ENCODE results near the gene SLC9A8. TPM values are rescaled to one million over a fixed set of nuclear protein-coding genes. Genes with fewer than 3 reads are reported as not detected.

Gene SLC9A8
- total and polyA plus RNA-seq, 2 of the 8 experiments (the other 6 are each of a cell fraction or from before 2014, with no cell fraction given), result 3.2 to 6.2 TPM

GRCh38 chr20:49785149-49785851 lies 27.3 kb upstream of the SLC9A8 start (continued):
- TF ChIP-seq, protein P1, sequence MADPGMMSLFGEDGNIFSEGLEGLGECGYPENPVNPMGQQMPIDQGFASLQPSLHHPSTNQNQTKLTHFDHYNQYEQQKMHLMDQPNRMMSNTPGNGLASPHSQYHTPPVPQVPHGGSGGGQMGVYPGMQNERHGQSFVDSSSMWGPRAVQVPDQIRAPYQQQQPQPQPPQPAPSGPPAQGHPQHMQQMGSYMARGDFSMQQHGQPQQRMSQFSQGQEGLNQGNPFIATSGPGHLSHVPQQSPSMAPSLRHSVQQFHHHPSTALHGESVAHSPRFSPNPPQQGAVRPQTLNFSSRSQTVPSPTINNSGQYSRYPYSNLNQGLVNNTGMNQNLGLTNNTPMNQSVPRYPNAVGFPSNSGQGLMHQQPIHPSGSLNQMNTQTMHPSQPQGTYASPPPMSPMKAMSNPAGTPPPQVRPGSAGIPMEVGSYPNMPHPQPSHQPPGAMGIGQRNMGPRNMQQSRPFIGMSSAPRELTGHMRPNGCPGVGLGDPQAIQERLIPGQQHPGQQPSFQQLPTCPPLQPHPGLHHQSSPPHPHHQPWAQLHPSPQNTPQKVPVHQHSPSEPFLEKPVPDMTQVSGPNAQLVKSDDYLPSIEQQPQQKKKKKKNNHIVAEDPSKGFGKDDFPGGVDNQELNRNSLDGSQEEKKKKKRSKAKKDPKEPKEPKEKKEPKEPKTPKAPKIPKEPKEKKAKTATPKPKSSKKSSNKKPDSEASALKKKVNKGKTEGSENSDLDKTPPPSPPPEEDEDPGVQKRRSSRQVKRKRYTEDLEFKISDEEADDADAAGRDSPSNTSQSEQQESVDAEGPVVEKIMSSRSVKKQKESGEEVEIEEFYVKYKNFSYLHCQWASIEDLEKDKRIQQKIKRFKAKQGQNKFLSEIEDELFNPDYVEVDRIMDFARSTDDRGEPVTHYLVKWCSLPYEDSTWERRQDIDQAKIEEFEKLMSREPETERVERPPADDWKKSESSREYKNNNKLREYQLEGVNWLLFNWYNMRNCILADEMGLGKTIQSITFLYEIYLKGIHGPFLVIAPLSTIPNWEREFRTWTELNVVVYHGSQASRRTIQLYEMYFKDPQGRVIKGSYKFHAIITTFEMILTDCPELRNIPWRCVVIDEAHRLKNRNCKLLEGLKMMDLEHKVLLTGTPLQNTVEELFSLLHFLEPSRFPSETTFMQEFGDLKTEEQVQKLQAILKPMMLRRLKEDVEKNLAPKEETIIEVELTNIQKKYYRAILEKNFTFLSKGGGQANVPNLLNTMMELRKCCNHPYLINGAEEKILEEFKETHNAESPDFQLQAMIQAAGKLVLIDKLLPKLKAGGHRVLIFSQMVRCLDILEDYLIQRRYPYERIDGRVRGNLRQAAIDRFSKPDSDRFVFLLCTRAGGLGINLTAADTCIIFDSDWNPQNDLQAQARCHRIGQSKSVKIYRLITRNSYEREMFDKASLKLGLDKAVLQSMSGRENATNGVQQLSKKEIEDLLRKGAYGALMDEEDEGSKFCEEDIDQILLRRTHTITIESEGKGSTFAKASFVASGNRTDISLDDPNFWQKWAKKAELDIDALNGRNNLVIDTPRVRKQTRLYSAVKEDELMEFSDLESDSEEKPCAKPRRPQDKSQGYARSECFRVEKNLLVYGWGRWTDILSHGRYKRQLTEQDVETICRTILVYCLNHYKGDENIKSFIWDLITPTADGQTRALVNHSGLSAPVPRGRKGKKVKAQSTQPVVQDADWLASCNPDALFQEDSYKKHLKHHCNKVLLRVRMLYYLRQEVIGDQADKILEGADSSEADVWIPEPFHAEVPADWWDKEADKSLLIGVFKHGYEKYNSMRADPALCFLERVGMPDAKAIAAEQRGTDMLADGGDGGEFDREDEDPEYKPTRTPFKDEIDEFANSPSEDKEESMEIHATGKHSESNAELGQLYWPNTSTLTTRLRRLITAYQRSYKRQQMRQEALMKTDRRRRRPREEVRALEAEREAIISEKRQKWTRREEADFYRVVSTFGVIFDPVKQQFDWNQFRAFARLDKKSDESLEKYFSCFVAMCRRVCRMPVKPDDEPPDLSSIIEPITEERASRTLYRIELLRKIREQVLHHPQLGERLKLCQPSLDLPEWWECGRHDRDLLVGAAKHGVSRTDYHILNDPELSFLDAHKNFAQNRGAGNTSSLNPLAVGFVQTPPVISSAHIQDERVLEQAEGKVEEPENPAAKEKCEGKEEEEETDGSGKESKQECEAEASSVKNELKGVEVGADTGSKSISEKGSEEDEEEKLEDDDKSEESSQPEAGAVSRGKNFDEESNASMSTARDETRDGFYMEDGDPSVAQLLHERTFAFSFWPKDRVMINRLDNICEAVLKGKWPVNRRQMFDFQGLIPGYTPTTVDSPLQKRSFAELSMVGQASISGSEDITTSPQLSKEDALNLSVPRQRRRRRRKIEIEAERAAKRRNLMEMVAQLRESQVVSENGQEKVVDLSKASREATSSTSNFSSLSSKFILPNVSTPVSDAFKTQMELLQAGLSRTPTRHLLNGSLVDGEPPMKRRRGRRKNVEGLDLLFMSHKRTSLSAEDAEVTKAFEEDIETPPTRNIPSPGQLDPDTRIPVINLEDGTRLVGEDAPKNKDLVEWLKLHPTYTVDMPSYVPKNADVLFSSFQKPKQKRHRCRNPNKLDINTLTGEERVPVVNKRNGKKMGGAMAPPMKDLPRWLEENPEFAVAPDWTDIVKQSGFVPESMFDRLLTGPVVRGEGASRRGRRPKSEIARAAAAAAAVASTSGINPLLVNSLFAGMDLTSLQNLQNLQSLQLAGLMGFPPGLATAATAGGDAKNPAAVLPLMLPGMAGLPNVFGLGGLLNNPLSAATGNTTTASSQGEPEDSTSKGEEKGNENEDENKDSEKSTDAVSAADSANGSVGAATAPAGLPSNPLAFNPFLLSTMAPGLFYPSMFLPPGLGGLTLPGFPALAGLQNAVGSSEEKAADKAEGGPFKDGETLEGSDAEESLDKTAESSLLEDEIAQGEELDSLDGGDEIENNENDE (IDR thresholded peaks at IDR 0.05; ENCODE audit: insufficient replicate concordance, low read length), result no peak
- no peak for TF ChIP-seq SP2 (IDR thresholded peaks at IDR 0.05; ENCODE audit: low read length)
- TF ChIP-seq RNF2 (IDR thresholded peaks at IDR 0.05; ENCODE audit: borderline replicate concordance, low read depth, low read length, missing control alignments, poor library complexity, severe bottlenecking), result no peak
- no peak for TF ChIP-seq CTCF (IDR thresholded peaks at IDR 0.05; ENCODE audit: control extremely low read depth in 1 of 3, insufficient read depth in 1 of 3, low read depth in 1 of 3, low read length in 3 of 3)
- TF ChIP-seq EGR1 (IDR thresholded peaks at IDR 0.05; ENCODE audit: borderline replicate concordance, low read depth, low read length), result no peak
- no peak for TF ChIP-seq BACH1 (IDR thresholded peaks at IDR 0.05; ENCODE audit: low read length)
- no peak for TF ChIP-seq PHF8 (conservative IDR thresholded peaks at IDR 0.05; ENCODE audit: low read depth, low read length)
- TF ChIP-seq CREB1 (IDR thresholded peaks at IDR 0.05), result no peak

Data from H1 (cell line).